OCI-LY3 (cell line): ENCODE measurements around the gene MLPH.
"Not testable (repeated sequence)": the region's sequence is repeated elsewhere in the genome, so short reads cannot be mapped to it uniquely, and the experiment has no call there.

Experiments
- EZH2phosphoT487 ChIP-seq: fragments of 200-600 bp; shearing (Covaris generic); IDR thresholded peaks from 2 replicates; pipeline ENCODE4 v1.6.1; 2018; ENCODE audit warnings: antibody characterized with exemption, mixed run types, low read depth
- TF ChIP-seq, protein P1 (sequence below): fragments of 200-600, 300-600 bp; sonication (generic); IDR thresholded peaks from 2 replicates; pipeline ENCODE4 v1.5.1; 2014; ENCODE audit warnings: antibody characterized with exemption, low read length, low read depth

DNA sequence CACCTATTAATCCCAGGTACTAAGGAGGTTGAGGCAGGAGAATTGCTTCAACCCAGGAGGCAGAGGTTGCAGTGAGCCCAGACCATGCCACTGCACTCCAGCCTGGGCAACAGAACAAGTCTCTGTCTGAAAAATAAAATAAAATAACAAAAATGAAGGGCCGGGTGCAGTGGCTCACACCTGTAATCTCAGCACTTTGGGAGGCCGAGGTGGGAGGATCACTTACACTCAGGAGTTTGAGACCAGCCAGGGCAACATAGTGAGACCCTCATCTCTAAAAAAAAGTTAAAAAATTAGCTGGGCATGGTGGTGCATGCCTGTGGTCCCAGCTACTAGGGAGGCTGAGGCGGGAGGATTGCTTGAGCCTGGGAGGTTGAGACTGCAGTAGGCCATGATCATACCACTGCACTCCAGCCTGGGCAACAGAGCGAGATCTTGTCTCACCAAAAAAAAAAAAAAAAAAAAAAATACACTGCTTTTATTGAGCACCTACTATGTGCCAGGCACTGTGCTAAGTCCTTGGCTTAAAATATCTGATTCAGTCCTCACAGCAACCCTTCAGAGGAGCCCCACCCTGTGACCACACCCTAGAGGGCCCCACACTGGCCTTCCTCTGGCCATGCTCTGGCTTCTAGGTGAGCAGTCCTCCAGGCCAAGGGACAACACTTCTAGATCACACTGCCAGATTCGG, 108.9 kb downstream of the MLPH start:
- TF ChIP-seq, protein P1, sequence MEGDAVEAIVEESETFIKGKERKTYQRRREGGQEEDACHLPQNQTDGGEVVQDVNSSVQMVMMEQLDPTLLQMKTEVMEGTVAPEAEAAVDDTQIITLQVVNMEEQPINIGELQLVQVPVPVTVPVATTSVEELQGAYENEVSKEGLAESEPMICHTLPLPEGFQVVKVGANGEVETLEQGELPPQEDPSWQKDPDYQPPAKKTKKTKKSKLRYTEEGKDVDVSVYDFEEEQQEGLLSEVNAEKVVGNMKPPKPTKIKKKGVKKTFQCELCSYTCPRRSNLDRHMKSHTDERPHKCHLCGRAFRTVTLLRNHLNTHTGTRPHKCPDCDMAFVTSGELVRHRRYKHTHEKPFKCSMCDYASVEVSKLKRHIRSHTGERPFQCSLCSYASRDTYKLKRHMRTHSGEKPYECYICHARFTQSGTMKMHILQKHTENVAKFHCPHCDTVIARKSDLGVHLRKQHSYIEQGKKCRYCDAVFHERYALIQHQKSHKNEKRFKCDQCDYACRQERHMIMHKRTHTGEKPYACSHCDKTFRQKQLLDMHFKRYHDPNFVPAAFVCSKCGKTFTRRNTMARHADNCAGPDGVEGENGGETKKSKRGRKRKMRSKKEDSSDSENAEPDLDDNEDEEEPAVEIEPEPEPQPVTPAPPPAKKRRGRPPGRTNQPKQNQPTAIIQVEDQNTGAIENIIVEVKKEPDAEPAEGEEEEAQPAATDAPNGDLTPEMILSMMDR: not testable (repeated sequence)
- TF ChIP-seq EZH2phosphoT487: not testable (repeated sequence)
